Epithelial cell of prostate (primary cell): ENCODE data around the gene SLC5A2.
"Not testable (repeated sequence)": the region's sequence is repeated elsewhere in the genome, so short reads cannot be mapped to it uniquely, and the experiment has no call there.

Source experiments
- DNase-seq: peaks from one replicate; pipeline ENCODE4 v3.0.0-alpha.2; 2011; ENCODE audit warnings: low read depth, low spot score
- H3K27ac ChIP-seq: fragments of 450-650 bp; 2 replicates; pipeline ENCODE4 v1.5.1; 2017; ENCODE audit warnings: mild to moderate bottlenecking

Gene SLC5A2

GRCh38 chr16:31474773-31475738, 7.9 kb upstream of the SLC5A2 start:
- H3K27ac ChIP-seq: no peak overlapping the region
- DNase-seq: no peak

GRCh38 chr16:31475946-31476302, 7.0 kb upstream of the SLC5A2 start:
- no peak for DNase-seq
- H3K27ac ChIP-seq: no peak overlapping the region

GRCh38 chr16:31476303-31477219, 6.4 kb upstream of the SLC5A2 start:
- H3K27ac ChIP-seq: no peak overlapping the region
- no peak for DNase-seq

GRCh38 chr16:31477220-31478216, 5.4 kb upstream of the SLC5A2 start:
- no peak overlapping the region for H3K27ac ChIP-seq
- no peak for DNase-seq

GRCh38 chr16:31478956-31479355, 4.0 kb upstream of the SLC5A2 start:
- no peak for DNase-seq
- no peak overlapping the region for H3K27ac ChIP-seq

- no peak overlapping the region for H3K27ac ChIP-seq
- no peak for DNase-seq
Measured at GRCh38 chr16:31479751-31480150, 3.2 kb upstream of the SLC5A2 start.

GRCh38 chr16:31480851-31481536, 1.9 kb upstream of the SLC5A2 start:
- no peak for DNase-seq
- no peak overlapping the region for H3K27ac ChIP-seq

GRCh38 chr16:31484048-31484447, 1.1 kb downstream of the SLC5A2 start:
- H3K27ac ChIP-seq, DNase-seq: not testable (repeated sequence)

- no peak for DNase-seq
- H3K27ac ChIP-seq: no peak overlapping the region
Measured at GRCh38 chr16:31484491-31485171, 1.7 kb downstream of the SLC5A2 start.

- H3K27ac ChIP-seq: no peak overlapping the region
- no peak for DNase-seq
Measured at GRCh38 chr16:31485571-31485970, 2.6 kb downstream of the SLC5A2 start.

- no peak overlapping the region for H3K27ac ChIP-seq
- no peak for DNase-seq
Measured at GRCh38 chr16:31486045-31486444, 3.1 kb downstream of the SLC5A2 start.

- no peak for DNase-seq
- no peak overlapping the region for H3K27ac ChIP-seq
Measured at GRCh38 chr16:31487071-31487719, 4.3 kb downstream of the SLC5A2 start.

GRCh38 chr16:31487720-31488467, 5.0 kb downstream of the SLC5A2 start:
- no peak overlapping the region for H3K27ac ChIP-seq
- DNase-seq: no peak

- no peak for DNase-seq
- no peak overlapping the region for H3K27ac ChIP-seq
Measured at GRCh38 chr16:31488468-31489297, 5.8 kb downstream of the SLC5A2 start.

GRCh38 chr16:31489298-31489564, 6.3 kb downstream of the SLC5A2 start:
- H3K27ac ChIP-seq: no peak overlapping the region
- no peak for DNase-seq

GRCh38 chr16:31489616-31490584, 7.0 kb downstream of the SLC5A2 start:
- no peak for DNase-seq
- H3K27ac ChIP-seq: no peak overlapping the region
